DOHH2 (cell line): Measurements from ENCODE around the gene CCDC91.
"Not testable (repeated sequence)": the region's sequence is repeated elsewhere in the genome, so short reads cannot be mapped to it uniquely, and the experiment has no call there.

ENCODE experiments used
- H3F3A ChIP-seq: fragments of 200-600 bp; sonication (generic), shearing (Covaris generic); 2 replicates; pipeline ENCODE4 v1.6.0; 2016; ENCODE audit warnings: antibody characterized with exemption, mild to moderate bottlenecking; ENCODE audit not compliant: control insufficient read depth, insufficient read depth
- H3K27ac ChIP-seq: fragments of 200-600 bp; sonication (generic); 2 replicates; pipeline ENCODE4 v1.5.1; 2014; ENCODE audit warnings: low read depth, mild to moderate bottlenecking, low read length, moderate library complexity
- H3K27me3 ChIP-seq: fragments of 200-600 bp; sonication (generic); 2 replicates; pipeline ENCODE4 v1.6.1; 2014; ENCODE audit warnings: mild to moderate bottlenecking, low read length, mixed read lengths; ENCODE audit not compliant: control insufficient read depth
- H3K36me3 ChIP-seq: fragments of 200-600 bp; sonication (generic); 2 replicates; pipeline ENCODE4 v1.6.1; 2014; ENCODE audit warnings: mild to moderate bottlenecking, low read length, moderate library complexity, mixed read lengths; ENCODE audit not compliant: control insufficient read depth
- H3K4me1 ChIP-seq: fragments of 200-600 bp; sonication (generic); 2 replicates; pipeline ENCODE4 v1.6.1; 2014; ENCODE audit warnings: mild to moderate bottlenecking, low read length, mixed read lengths; ENCODE audit not compliant: control insufficient read depth
- H3K4me2 ChIP-seq: fragments of 200-600 bp; sonication (generic); 2 replicates; pipeline ENCODE4 v1.6.0; 2014; ENCODE audit warnings: mild to moderate bottlenecking, low read length, moderate library complexity
- H3K4me3 ChIP-seq: fragments of 200-600 bp; sonication (generic); 2 replicates; pipeline ENCODE4 v1.5.1; 2014; ENCODE audit warnings: mild to moderate bottlenecking, low read length, mixed read lengths
- H3K79me2 ChIP-seq: fragments of 200-600 bp; sonication (generic); 2 replicates; pipeline ENCODE4 v1.6.1; 2014; ENCODE audit warnings: mild to moderate bottlenecking, low read length, mixed read lengths; ENCODE audit not compliant: control insufficient read depth
- H3K9me2 ChIP-seq: fragments of 200-600 bp; sonication (generic); replicated peaks from 2 replicates; pipeline ENCODE4 v1.6.1; 2014; ENCODE audit warnings: mild to moderate bottlenecking, low read length, mixed read lengths; ENCODE audit not compliant: control insufficient read depth
- H3K9me3 ChIP-seq: fragments of 200-600 bp; sonication (generic); 2 replicates; pipeline ENCODE4 v1.6.1; 2014; ENCODE audit warnings: antibody characterized with exemption, low read length, mixed read lengths; ENCODE audit not compliant: control insufficient read depth, insufficient read depth
- H4K20me1 ChIP-seq: fragments of 200-600 bp; sonication (generic); 2 replicates; pipeline ENCODE4 v1.6.0; 2014; ENCODE audit warnings: low read depth, mild to moderate bottlenecking, antibody characterized with exemption, low read length, moderate library complexity; ENCODE audit not compliant: control insufficient read depth, insufficient read depth
- CTCF ChIP-seq: fragments of 200-600 bp; sonication (generic); IDR thresholded peaks from one replicate; pipeline ENCODE4 v1.5.1; 2014; ENCODE audit warnings: antibody characterized with exemption, mild to moderate bottlenecking, low read depth, low read length; ENCODE audit not compliant: poor library complexity, severe bottlenecking
- EZH2phosphoT487 ChIP-seq: fragments of 200-600 bp; sonication (generic); IDR thresholded peaks from 2 replicates; pipeline ENCODE4 v1.6.1; 2017; ENCODE audit warnings: borderline replicate concordance, mild to moderate bottlenecking, antibody characterized with exemption, low read length, moderate library complexity, mixed read lengths

CCDC91 gene

GRCh38 chr12:28327722-28328121 lies 137.5 kb downstream of the CCDC91 start:
- H3K4me1 ChIP-seq = no peaks in the 10 kb centered on the region
- H3K36me3 ChIP-seq = no peaks in the 10 kb centered on the region
- TF ChIP-seq CTCF = no peak
- no peak overlapping the region for H3K27ac ChIP-seq
- no peaks in the 10 kb centered on the region for H4K20me1 ChIP-seq
- no peaks in the 10 kb centered on the region for H3K9me3 ChIP-seq
- H3K4me3 ChIP-seq = no peak overlapping the region
- H3K9me2 ChIP-seq = no peaks in the 10 kb centered on the region
- H3K27me3 ChIP-seq = no peaks in the 10 kb centered on the region
- no peaks in the 10 kb centered on the region for H3F3A ChIP-seq
- H3K4me2 ChIP-seq = no peak overlapping the region
- H3K79me2 ChIP-seq = no peaks in the 10 kb centered on the region

DNA sequence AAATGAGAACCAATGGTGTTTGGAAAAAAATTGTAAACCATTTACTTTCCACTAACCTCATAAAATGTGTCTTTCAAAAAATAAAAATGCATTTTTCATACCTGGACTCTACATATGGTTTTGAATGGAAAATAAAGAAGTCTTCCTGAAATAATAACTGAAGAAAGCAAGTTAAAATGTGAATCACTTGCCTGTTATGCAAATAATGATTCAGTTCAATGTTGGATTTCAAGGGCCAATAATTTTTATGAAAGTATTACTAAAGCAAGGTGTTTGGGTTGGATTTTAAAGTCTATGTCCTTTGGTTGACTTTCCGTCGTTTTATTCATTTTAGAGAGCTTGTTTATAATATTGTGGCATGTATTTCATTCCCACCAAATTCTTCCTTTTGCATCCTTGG lies 138.7 kb downstream of the CCDC91 start:
- H3K9me2 ChIP-seq = no peaks in the 10 kb centered on the region
- no peak overlapping the region for H3K4me2 ChIP-seq
- H3K4me3 ChIP-seq = no peak overlapping the region
- no peaks in the 10 kb centered on the region for H3K79me2 ChIP-seq
- H3K9me3 ChIP-seq = no peaks in the 10 kb centered on the region
- H3K4me1 ChIP-seq = no peaks in the 10 kb centered on the region
- TF ChIP-seq CTCF = no peak
- no peaks in the 10 kb centered on the region for H4K20me1 ChIP-seq
- H3F3A ChIP-seq = no peaks in the 10 kb centered on the region
- no peaks in the 10 kb centered on the region for H3K27me3 ChIP-seq
- no peak overlapping the region for H3K27ac ChIP-seq
- H3K36me3 ChIP-seq = no peaks in the 10 kb centered on the region

DNA sequence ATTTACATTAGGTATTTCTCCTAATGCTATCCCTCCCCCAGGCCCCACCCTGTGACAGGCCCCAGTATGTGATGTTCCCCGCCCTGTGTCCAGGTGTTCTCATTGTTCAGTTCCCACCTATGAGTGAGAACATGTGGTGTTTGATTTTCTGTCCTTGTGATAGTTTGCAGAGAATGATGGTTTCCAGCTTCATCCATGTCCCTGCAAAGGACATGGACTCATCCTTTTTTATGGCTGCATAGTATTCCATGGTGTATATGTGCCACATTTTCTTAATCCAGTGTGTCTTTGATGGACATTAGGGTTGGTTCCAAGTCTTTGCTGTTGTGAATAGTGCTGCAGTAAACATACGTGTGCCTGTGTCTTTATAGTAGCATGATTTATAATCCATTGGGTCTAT lies 139.5 kb downstream of the CCDC91 start:
- not testable (repeated sequence) for H3K9me3 ChIP-seq, H4K20me1 ChIP-seq, H3K4me1 ChIP-seq, H3K4me2 ChIP-seq, H3K79me2 ChIP-seq, H3K27ac ChIP-seq, H3F3A ChIP-seq, H3K9me2 ChIP-seq, H3K36me3 ChIP-seq, H3K27me3 ChIP-seq, H3K4me3 ChIP-seq

DNA sequence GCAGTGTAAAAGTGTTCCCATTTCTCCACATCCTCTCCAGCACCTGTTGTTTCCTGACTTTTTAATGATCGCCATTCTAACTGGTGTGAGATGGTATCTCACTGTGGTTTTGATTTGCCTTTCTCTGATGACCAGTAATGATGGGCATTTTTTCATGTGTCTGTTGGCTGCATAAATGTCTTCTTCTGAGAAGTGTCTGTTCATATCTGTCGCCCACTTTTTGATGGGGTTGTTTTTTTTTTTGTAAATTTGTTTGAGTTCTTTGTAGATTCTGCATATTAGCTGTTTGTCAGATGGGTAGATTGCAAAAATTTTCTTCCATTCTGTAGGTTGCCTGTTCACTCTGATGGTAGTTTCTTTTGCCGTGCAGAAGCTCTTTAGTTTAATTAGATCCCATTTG lies 140.0 kb downstream of the CCDC91 start:
- H3K27me3 ChIP-seq, H3K9me3 ChIP-seq, H3K4me2 ChIP-seq, H4K20me1 ChIP-seq, H3K79me2 ChIP-seq, H3F3A ChIP-seq, H3K27ac ChIP-seq, H3K4me1 ChIP-seq, H3K36me3 ChIP-seq, H3K4me3 ChIP-seq, H3K9me2 ChIP-seq: not testable (repeated sequence)

- H3K27me3 ChIP-seq = no peaks in the 10 kb centered on the region
- no peaks in the 10 kb centered on the region for H3K9me2 ChIP-seq
- no peaks in the 10 kb centered on the region for H4K20me1 ChIP-seq
- no peaks in the 10 kb centered on the region for H3K9me3 ChIP-seq
- H3K79me2 ChIP-seq = no peaks in the 10 kb centered on the region
- no peak overlapping the region for H3K4me3 ChIP-seq
- H3K27ac ChIP-seq = no peak overlapping the region
- TF ChIP-seq EZH2phosphoT487 (no peak), CTCF (no peak)
- H3K4me2 ChIP-seq = no peak overlapping the region
- H3F3A ChIP-seq = no peaks in the 10 kb centered on the region
- H3K36me3 ChIP-seq = no peaks in the 10 kb centered on the region
- no peaks in the 10 kb centered on the region for H3K4me1 ChIP-seq
These were observed 140.9 kb downstream of the CCDC91 start for GRCh38 chr12:28331130-28331529.
